ENCODE measurements around the gene ZNF629. TPM values are rescaled to one million over a fixed set of nuclear protein-coding genes. Genes with fewer than 3 reads are reported as not detected.

ZNF629 gene
- polyA plus RNA-seq, 1 donor from 2014 or later, result 10.4 TPM

- H4K20me1 ChIP-seq (ENCODE audit: insufficient read depth), result no peaks in the 10 kb centered on the region
- no peaks in the 10 kb centered on the region for H3K9me2 ChIP-seq (ENCODE audit: insufficient read depth, low read length)
- no peaks in the 10 kb centered on the region for H3K36me3 ChIP-seq (ENCODE audit: insufficient read depth, low read length)
- peaks cover 22% of the 10 kb centered on the region for H3K79me2 ChIP-seq (replicated peaks; ENCODE audit: insufficient read depth, low read length)
- H3K9ac ChIP-seq (ENCODE audit: low read length), result peak overlapping the region; percentile 95
- no peaks in the 10 kb centered on the region for H3K9me3 ChIP-seq (ENCODE audit: low read length)
- H3K4me2 ChIP-seq (ENCODE audit: low read length), result peak overlapping the region; percentile 97
- H2AFZ ChIP-seq (ENCODE audit: low read depth, low read length), result peak overlapping the region; percentile 45
- peak overlapping the region; percentile 87 for H3K27ac ChIP-seq (ENCODE audit: low read length)
- no peaks in the 10 kb centered on the region for H3K27me3 ChIP-seq (ENCODE audit: insufficient read depth, low read depth, low read length)
- peak overlapping the region; percentile 93 for H3K4me3 ChIP-seq (ENCODE audit: low read length)
- TF ChIP-seq SMC3 (conservative IDR thresholded peaks at IDR 0.05; ENCODE audit: poor library complexity) (no peak), MXI1 (conservative IDR thresholded peaks at IDR 0.05; ENCODE audit: poor library complexity, severe bottlenecking) (peak; percentile 14), EP300 (conservative IDR thresholded peaks at IDR 0.05; ENCODE audit: poor library complexity, severe bottlenecking) (no peak), EZH2 (IDR thresholded peaks at IDR 0.05; ENCODE audit: borderline replicate concordance, insufficient read depth, low read length, poor library complexity, severe bottlenecking) (no peak), TAF1 (IDR thresholded peaks at IDR 0.05; ENCODE audit: low read depth) (no peak), REST (IDR thresholded peaks at IDR 0.05; ENCODE audit: borderline replicate concordance) (no peak), CTCF (IDR thresholded peaks at IDR 0.05; ENCODE audit: poor library complexity, severe bottlenecking) (no peak), RAD21 (conservative IDR thresholded peaks at IDR 0.05) (no peak)
- no peaks in the 10 kb centered on the region for H3F3A ChIP-seq (ENCODE audit: insufficient read depth, low read length, poor library complexity, severe bottlenecking)
These were observed 680 bp downstream of the ZNF629 start for GRCh38 chr16:30786115-30786935.

GRCh38 chr16:30785126-30786106 lies 1.6 kb downstream of the ZNF629 start:
- no peaks in the 10 kb centered on the region for H3K9me2 ChIP-seq (ENCODE audit: insufficient read depth, low read length)
- peak overlapping the region; percentile 93 for H3K4me3 ChIP-seq (ENCODE audit: low read length)
- peaks cover 22% of the 10 kb centered on the region for H3K79me2 ChIP-seq (replicated peaks; ENCODE audit: insufficient read depth, low read length)
- H3K36me3 ChIP-seq (ENCODE audit: insufficient read depth, low read length), result no peaks in the 10 kb centered on the region
- no peak for TF ChIP-seq SMC3 (conservative IDR thresholded peaks at IDR 0.05; ENCODE audit: poor library complexity)
- no peak for TF ChIP-seq CTCF (IDR thresholded peaks at IDR 0.05; ENCODE audit: poor library complexity, severe bottlenecking)
- no peak for TF ChIP-seq POLR2AphosphoS5 (IDR thresholded peaks at IDR 0.05)
- no peak for TF ChIP-seq TAF1 (IDR thresholded peaks at IDR 0.05; ENCODE audit: low read depth)
- no peak for TF ChIP-seq EZH2 (IDR thresholded peaks at IDR 0.05; ENCODE audit: borderline replicate concordance, insufficient read depth, low read length, poor library complexity, severe bottlenecking)
- no peak for TF ChIP-seq EP300 (conservative IDR thresholded peaks at IDR 0.05; ENCODE audit: poor library complexity, severe bottlenecking)
- no peak for TF ChIP-seq MXI1 (conservative IDR thresholded peaks at IDR 0.05; ENCODE audit: poor library complexity, severe bottlenecking)
- no peak for TF ChIP-seq RAD21 (conservative IDR thresholded peaks at IDR 0.05)
- TF ChIP-seq REST (IDR thresholded peaks at IDR 0.05; ENCODE audit: borderline replicate concordance), result no peak
- H3K9ac ChIP-seq (ENCODE audit: low read length), result peak overlapping the region; percentile 95
- no peak overlapping the region for H2AFZ ChIP-seq (ENCODE audit: low read depth, low read length)
- no peaks in the 10 kb centered on the region for H3F3A ChIP-seq (ENCODE audit: insufficient read depth, low read length, poor library complexity, severe bottlenecking)
- no peak overlapping the region for H3K27ac ChIP-seq (ENCODE audit: low read length)
- peak overlapping the region; percentile 97 for H3K4me2 ChIP-seq (ENCODE audit: low read length)
- H3K27me3 ChIP-seq (ENCODE audit: insufficient read depth, low read depth, low read length), result no peaks in the 10 kb centered on the region
- no peaks in the 10 kb centered on the region for H3K9me3 ChIP-seq (ENCODE audit: low read length)
- no peaks in the 10 kb centered on the region for H4K20me1 ChIP-seq (ENCODE audit: insufficient read depth)
